ENCODE measurements around the gene SMAP2. TPM values are rescaled to one million over a fixed set of nuclear protein-coding genes. Genes with fewer than 3 reads are reported as not detected.
A peak's percentile ranks its signal among the peaks of the same experiment; 100 is the strongest.

The SMAP2 gene
- total RNA-seq, 1 donor from 2014 or later, result 39.5 TPM

- DNase-seq (ENCODE audit: low spot score), result no peak
These were observed 48.2 kb downstream of the SMAP2 start for GRCh38 chr1:40421431-40422384.

GRCh38 chr1:40422630-40423263 lies 49.2 kb downstream of the SMAP2 start:
- DNase-seq (ENCODE audit: low spot score), result no peak

GRCh38 chr1:40423264-40423642 lies 49.7 kb downstream of the SMAP2 start:
- DNase-seq (ENCODE audit: low spot score), result no peak

- DNase-seq (ENCODE audit: low spot score), result no peak
These were observed 50.6 kb downstream of the SMAP2 start for GRCh38 chr1:40423951-40424618.

GRCh38 chr1:40425198-40425597 lies 51.7 kb downstream of the SMAP2 start:
- DNase-seq (ENCODE audit: low spot score), result no peak

GRCh38 chr1:40431385-40431784 lies 57.9 kb downstream of the SMAP2 start:
- DNase-seq (ENCODE audit: low spot score), result no peak

GRCh38 chr1:40432644-40433390 lies 59.3 kb downstream of the SMAP2 start:
- DNase-seq (ENCODE audit: low spot score), result no peak

GRCh38 chr1:40435471-40435870 lies 61.9 kb downstream of the SMAP2 start:
- no peak for DNase-seq (ENCODE audit: low spot score)

GRCh38 chr1:40435876-40436275 lies 62.3 kb downstream of the SMAP2 start:
- no peak for DNase-seq (ENCODE audit: low spot score)

- no peak for DNase-seq (ENCODE audit: low spot score)
These were observed 65.0 kb downstream of the SMAP2 start for GRCh38 chr1:40438391-40439015.

- DNase-seq (ENCODE audit: low spot score), result no peak
These were observed 65.7 kb downstream of the SMAP2 start for GRCh38 chr1:40439247-40439646.

- DNase-seq (ENCODE audit: low spot score), result peak; percentile 89
These were observed 76.4 kb downstream of the SMAP2 start, which contains the start of gene ZFP69B for GRCh38 chr1:40449684-40450494. TSS of gene ZFP69B (plus strand) at chr1:40450476. CDS start at chr1:40450962, 486 bp downstream.

GRCh38 chr1:40450495-40451237 lies 77.1 kb downstream of the SMAP2 start:
- peak; percentile 44 for DNase-seq (ENCODE audit: low spot score)

GRCh38 chr1:40451238-40451585 lies 77.7 kb downstream of the SMAP2 start:
- no peak for DNase-seq (ENCODE audit: low spot score)

- no peak for DNase-seq (ENCODE audit: low spot score)
These were observed 81.3 kb downstream of the SMAP2 start for GRCh38 chr1:40454873-40455272.

- no peak for DNase-seq (ENCODE audit: low spot score)
These were observed 89.5 kb downstream of the SMAP2 start for GRCh38 chr1:40462956-40463590.

- no peak for DNase-seq (ENCODE audit: low spot score)
These were observed 95.8 kb downstream of the SMAP2 start for GRCh38 chr1:40469327-40469726.

All from ureter (tissue), 1 donor.